SK-N-SH (cell line): ENCODE measurements around the gene DPM2. TPM values are rescaled to one million over a fixed set of nuclear protein-coding genes. Genes with fewer than 3 reads are reported as not detected.

ENCODE experiments used
- CTCF ChIA-PET: fragments of 300-600, 350-600 bp; formaldehyde crosslinking; extraction: SDS; loops from one replicate; lab custom pipeline; 2021; lab: Yijun Ruan, JAX
- POLR2A ChIA-PET: fragments of 350-600 bp; sonication (Branson Sonifier 250); formaldehyde crosslinking; extraction: SDS; loops from one replicate; lab custom pipeline; 2020; ENCODE audit warnings: antibody characterized with exemption, inconsistent platforms; lab: Yijun Ruan, JAX
- DNase-seq: peaks from one replicate; pipeline ENCODE4 v3.0.0; 2012
- H2AFZ ChIP-seq: fragments of 200-600 bp; sonication (generic); 2 replicates; pipeline ENCODE4 v1.8.1; 2016; ENCODE audit warnings: antibody characterized with exemption, mild to moderate bottlenecking, low read depth
- H3F3A ChIP-seq: fragments of 200-600 bp; sonication (generic); replicated peaks from 2 replicates; pipeline ENCODE3; 2016; ENCODE audit warnings: antibody characterized with exemption, mild to moderate bottlenecking; ENCODE audit not compliant: insufficient read depth
- H3K27ac ChIP-seq, 2 experiments: fragments of 200-500 bp in 1 of 2; fragments of 200-600 bp in 1 of 2; sonication (Bioruptor generic) in 1 of 2; sonication (generic), shearing (Covaris generic) in 1 of 2; 2 replicates each; pipeline versions ENCODE4 v1.5.1 to v1.6.1; 2014 to 2016; ENCODE audit warnings: low read depth in 2 of 2, inconsistent platforms in 1 of 2, low read length in 1 of 2, mild to moderate bottlenecking in 1 of 2, mixed read lengths in 1 of 2
- H3K27me3 ChIP-seq: fragments of 200-600 bp; sonication (generic), shearing (Covaris generic); 2 replicates; pipeline ENCODE4 v1.6.1; 2016; ENCODE audit warnings: mixed run types; ENCODE audit not compliant: insufficient read depth
- H3K36me3 ChIP-seq, 2 experiments: fragments of 200-500 bp in 1 of 2; fragments of 200-600 bp in 1 of 2; sonication (Bioruptor generic) in 1 of 2; sonication (generic) in 1 of 2; replicated peaks in 1 of 2; 2 replicates each; pipeline versions ENCODE3 to v1.5.1; 2014 to 2016; ENCODE audit warnings: low read length in 1 of 2, mild to moderate bottlenecking in 1 of 2; ENCODE audit not compliant: insufficient read depth in 2 of 2, control insufficient read depth in 1 of 2
- H3K4me1 ChIP-seq, 2 experiments: fragments of 200-500 bp in 1 of 2; fragments of 200-600 bp in 1 of 2; sonication (Bioruptor generic) in 1 of 2; sonication (generic), shearing (Covaris generic) in 1 of 2; 2 replicates each; pipeline versions ENCODE4 v1.5.1 to v1.6.1; 2014 to 2016; ENCODE audit warnings: low read depth in 1 of 2, low read length in 1 of 2, mixed run types in 1 of 2; ENCODE audit not compliant: insufficient read depth in 2 of 2, control insufficient read depth in 1 of 2
- H3K4me2 ChIP-seq: fragments of 200-600 bp; sonication (generic), shearing (Covaris generic); 2 replicates; pipeline ENCODE4 v1.6.1; 2017; ENCODE audit warnings: mixed run types
- H3K4me3 ChIP-seq, 2 experiments: fragments of 200-500 bp in 1 of 2; fragments of 200-600 bp in 1 of 2; sonication (Bioruptor generic) in 1 of 2; sonication (generic), shearing (Covaris generic) in 1 of 2; 2 replicates each; pipeline versions ENCODE4 v1.5.1 to v1.8.1; 2014 to 2016; ENCODE audit warnings: low read depth in 2 of 2, inconsistent platforms in 1 of 2, low read length in 1 of 2, mild to moderate bottlenecking in 1 of 2, mixed read lengths in 1 of 2, moderate library complexity in 1 of 2
- H3K79me2 ChIP-seq: fragments of 200-600 bp; sonication (generic); 2 replicates; pipeline ENCODE4 v1.8.1; 2017; ENCODE audit warnings: mild to moderate bottlenecking; ENCODE audit not compliant: insufficient read depth
- H3K9ac ChIP-seq: fragments of 200-600 bp; sonication (generic); 2 replicates; pipeline ENCODE4 v1.6.1; 2017; ENCODE audit warnings: mixed run types
- H3K9me2 ChIP-seq: fragments of 200-600 bp; sonication (generic); 2 replicates; pipeline ENCODE4 v1.6.1; 2017; ENCODE audit warnings: mixed run types
- H3K9me3 ChIP-seq: fragments of 200-600 bp; sonication (generic); 2 replicates; pipeline ENCODE4 v1.6.1; 2017; ENCODE audit warnings: mixed run types, mild to moderate bottlenecking, moderate library complexity
- H4K20me1 ChIP-seq: fragments of 200-600 bp; sonication (generic); 2 replicates; pipeline ENCODE4 v1.6.1; 2017; ENCODE audit warnings: mild to moderate bottlenecking, mixed run types; ENCODE audit not compliant: insufficient read depth
- GABPA ChIP-seq: IDR thresholded peaks from 2 replicates; pipeline ENCODE4 v1.4.0; 2012; ENCODE audit warnings: low read depth, mild to moderate bottlenecking
- RXRA ChIP-seq: IDR thresholded peaks from 2 replicates; pipeline ENCODE4 v1.4.0; 2012; ENCODE audit warnings: low read depth, mild to moderate bottlenecking, borderline replicate concordance
- TCF12 ChIP-seq: IDR thresholded peaks from 2 replicates; pipeline ENCODE4 v1.4.0; 2012
- WGBS: methylation state at CpG from one replicate; pipeline ENCODE4 v1.1.6; 2017; ENCODE audit warnings: low lambda C conversion rate; 5-methylcytosine and 5-hydroxymethylcytosine counted together
- polyA plus RNA-seq, 3 experiments: library from polyadenylated mRNA; depleted of rRNA; stranded (reverse); fragments of >200 nt; gene quantifications; 2 replicates each; pipeline ENCODE4 v1.2.3, GENCODE V29; 2012
- TF ChIP-seq, protein P1 (sequence below): IDR thresholded peaks from 2 replicates; pipeline ENCODE4 v1.4.0; 2012; ENCODE audit warnings: low read depth
- TF ChIP-seq, protein P2 (sequence below): IDR thresholded peaks from 2 replicates; pipeline ENCODE4; 2012

Gene DPM2
- polyA plus RNA-seq, 1 of the 3 experiments (the other 2 are of a cell fraction), result 106 TPM

DNA sequence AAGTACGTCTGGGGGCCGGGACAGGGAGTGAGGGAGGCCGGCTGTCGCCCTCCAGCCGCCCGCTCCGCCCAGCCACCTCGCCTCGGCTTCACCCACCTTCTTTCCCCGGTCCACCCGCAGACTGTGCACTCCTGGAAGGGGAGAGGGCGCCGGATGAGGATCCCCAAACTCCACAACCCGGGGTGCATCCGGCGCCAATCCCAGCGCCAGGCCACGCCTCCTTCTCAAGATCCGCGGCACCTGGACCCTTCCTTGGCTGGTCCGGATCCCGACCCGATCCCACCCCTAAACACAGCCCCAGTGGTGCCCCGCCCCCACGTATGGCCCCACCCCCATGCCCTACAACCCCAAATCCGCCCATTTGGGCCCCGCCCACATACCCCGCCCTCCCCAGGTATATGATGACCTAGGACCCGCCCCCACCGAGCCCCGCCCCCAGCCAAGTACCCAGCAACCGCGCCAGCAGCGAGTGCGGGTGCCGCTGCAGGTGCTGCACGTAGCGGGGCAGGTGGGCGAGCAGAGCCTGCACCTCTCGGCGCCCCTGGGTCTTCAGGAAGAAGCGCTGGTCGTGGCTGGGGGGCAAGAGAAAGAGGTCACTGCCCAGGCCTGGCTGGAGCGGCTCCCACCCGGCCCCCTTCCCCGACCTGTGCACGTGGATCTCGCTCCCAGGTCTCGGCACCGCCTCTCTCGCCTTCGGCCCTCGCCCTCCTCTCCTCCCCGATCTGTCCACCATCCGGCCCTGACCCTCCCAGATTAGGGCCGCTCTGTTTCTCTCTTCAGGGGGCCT, 10.3 kb downstream of the DPM2 start:
- POLR2A ChIA-PET, result no interaction called here
- no peak overlapping the region for H3K4me2 ChIP-seq
- no peak overlapping the region for H2AFZ ChIP-seq
- H3K4me3 ChIP-seq, result no peak overlapping the region
- no peaks in the 10 kb centered on the region for H3K79me2 ChIP-seq
- no peaks in the 10 kb centered on the region for H3K27me3 ChIP-seq
- no peak overlapping the region for H3K9ac ChIP-seq
- CTCF ChIA-PET, result interaction anchor here (0.6 to 2.1 kb wide), 4 partner anchors 107 to 193 kb away, joined by 3 to 6 read pairs (median 5); partner anchors contain the start of gene TOR2A
- H3K9me2 ChIP-seq, result no peaks in the 10 kb centered on the region
- no peak for DNase-seq
- no peaks in the 10 kb centered on the region for H4K20me1 ChIP-seq
- H3F3A ChIP-seq, result peaks cover 47% of the 10 kb centered on the region
- no peaks in the 10 kb centered on the region for H3K9me3 ChIP-seq
- 93% methylated on average over 55 of the region's 56 CpGs for WGBS
- TF ChIP-seq, protein P1, sequence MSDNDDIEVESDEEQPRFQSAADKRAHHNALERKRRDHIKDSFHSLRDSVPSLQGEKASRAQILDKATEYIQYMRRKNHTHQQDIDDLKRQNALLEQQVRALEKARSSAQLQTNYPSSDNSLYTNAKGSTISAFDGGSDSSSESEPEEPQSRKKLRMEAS, result no peak
- TF ChIP-seq, protein P2, sequence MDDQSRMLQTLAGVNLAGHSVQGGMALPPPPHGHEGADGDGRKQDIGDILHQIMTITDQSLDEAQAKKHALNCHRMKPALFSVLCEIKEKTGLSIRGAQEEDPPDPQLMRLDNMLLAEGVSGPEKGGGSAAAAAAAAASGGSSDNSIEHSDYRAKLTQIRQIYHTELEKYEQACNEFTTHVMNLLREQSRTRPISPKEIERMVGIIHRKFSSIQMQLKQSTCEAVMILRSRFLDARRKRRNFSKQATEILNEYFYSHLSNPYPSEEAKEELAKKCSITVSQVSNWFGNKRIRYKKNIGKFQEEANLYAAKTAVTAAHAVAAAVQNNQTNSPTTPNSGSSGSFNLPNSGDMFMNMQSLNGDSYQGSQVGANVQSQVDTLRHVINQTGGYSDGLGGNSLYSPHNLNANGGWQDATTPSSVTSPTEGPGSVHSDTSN, result no peak
- no peak for TF ChIP-seq TCF12
- H3K4me1 ChIP-seq, result peaks cover 20 to 25% of the 10 kb centered on the region in 2 experiments; a peak in 3 of 4 replicates
- H3K27ac ChIP-seq, result no peak overlapping the region
- H3K36me3 ChIP-seq, result no peaks in the 10 kb centered on the region

DNA sequence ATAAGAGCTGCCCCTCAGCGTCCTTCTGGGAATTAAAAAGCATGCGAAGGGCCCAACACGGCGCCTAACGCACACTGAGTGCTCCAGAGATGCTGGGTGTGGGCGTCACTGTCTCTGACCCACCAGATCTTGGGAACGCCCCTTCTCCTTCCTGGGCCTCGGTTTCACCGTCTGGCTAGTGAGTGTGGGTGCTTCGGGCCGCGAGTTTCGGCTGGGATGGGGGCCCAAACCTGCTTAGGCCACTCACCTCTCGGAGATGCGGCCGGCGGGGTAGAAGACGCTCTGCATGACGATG, 10.8 kb downstream of the DPM2 start:
- Histone ChIP-seq H3K4me1 (peaks cover 20 to 25% of the 10 kb centered on the region in 2 experiments; a peak in 3 of 4 replicates), H3K27ac (no peak overlapping the region), H4K20me1 (no peaks in the 10 kb centered on the region), H2AFZ (no peak overlapping the region), H3K9ac (no peak overlapping the region), H3K79me2 (no peaks in the 10 kb centered on the region), H3F3A (peaks cover 50% of the 10 kb centered on the region), H3K36me3 (no peaks in the 10 kb centered on the region), H3K4me3 (no peak overlapping the region), H3K27me3 (no peaks in the 10 kb centered on the region), H3K4me2 (no peak overlapping the region), H3K9me2 (no peaks in the 10 kb centered on the region), H3K9me3 (no peaks in the 10 kb centered on the region)
- DNase-seq, result no peak
- 99% methylated on average over 18 of the region's 19 CpGs for WGBS
- TF ChIP-seq, protein P2, result no peak
- TF ChIP-seq RXRA (no peak), GABPA (no peak)
- ChIA-PET CTCF (interaction anchor here (0.6 to 1.0 kb wide), 2 partner anchors 164 to 191 kb away, joined by 3 read pairs; no protein-coding TSS in a partner anchor), POLR2A (no interaction called here)
